ENCODE measurements around the gene ROBO1. TPM values are rescaled to one million over a fixed set of nuclear protein-coding genes. Genes with fewer than 3 reads are reported as not detected.
"Not testable (repeated sequence)": the region's sequence is repeated elsewhere in the genome, so short reads cannot be mapped to it uniquely, and the experiment has no call there.

The ROBO1 gene
- total RNA-seq, 1 donor from 2014 or later = 20.8 TPM

DNA sequence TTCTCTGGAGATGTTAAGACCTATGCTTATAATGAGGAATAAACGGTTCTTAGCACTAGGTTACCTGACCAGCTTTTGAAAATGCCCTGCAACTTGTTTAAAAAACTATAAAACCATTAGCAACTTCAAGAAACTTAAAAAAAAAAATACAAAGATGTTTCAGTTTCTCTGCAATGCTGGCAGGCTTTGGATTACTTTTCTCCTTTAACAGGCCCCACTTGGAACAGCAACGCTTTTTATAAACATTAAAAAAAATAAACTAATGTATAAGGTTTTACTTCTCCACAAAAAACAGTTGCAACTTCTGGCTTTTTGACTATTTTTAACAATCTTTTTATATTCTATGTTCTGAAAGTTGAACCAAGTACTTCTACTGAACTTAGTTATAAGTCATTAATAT is 1006.7 kb downstream of the ROBO1 start:
- Histone ChIP-seq H3K27me3 (ENCODE audit: control insufficient read depth, insufficient read depth, low read length) (no peaks in the 10 kb centered on the region), H3K4me3 (ENCODE audit: low read depth, low read length) (no peak overlapping the region), H3K36me3 (ENCODE audit: control insufficient read depth, insufficient read depth, low read length) (no peaks in the 10 kb centered on the region)
- DNase-seq (ENCODE audit: low read depth) (no peak), FAIRE-seq (no peak)
- TF ChIP-seq, protein P1, sequence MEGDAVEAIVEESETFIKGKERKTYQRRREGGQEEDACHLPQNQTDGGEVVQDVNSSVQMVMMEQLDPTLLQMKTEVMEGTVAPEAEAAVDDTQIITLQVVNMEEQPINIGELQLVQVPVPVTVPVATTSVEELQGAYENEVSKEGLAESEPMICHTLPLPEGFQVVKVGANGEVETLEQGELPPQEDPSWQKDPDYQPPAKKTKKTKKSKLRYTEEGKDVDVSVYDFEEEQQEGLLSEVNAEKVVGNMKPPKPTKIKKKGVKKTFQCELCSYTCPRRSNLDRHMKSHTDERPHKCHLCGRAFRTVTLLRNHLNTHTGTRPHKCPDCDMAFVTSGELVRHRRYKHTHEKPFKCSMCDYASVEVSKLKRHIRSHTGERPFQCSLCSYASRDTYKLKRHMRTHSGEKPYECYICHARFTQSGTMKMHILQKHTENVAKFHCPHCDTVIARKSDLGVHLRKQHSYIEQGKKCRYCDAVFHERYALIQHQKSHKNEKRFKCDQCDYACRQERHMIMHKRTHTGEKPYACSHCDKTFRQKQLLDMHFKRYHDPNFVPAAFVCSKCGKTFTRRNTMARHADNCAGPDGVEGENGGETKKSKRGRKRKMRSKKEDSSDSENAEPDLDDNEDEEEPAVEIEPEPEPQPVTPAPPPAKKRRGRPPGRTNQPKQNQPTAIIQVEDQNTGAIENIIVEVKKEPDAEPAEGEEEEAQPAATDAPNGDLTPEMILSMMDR (IDR thresholded peaks at IDR 0.05; ENCODE audit: insufficient read depth, low read length, severe bottlenecking) = no peak

DNA sequence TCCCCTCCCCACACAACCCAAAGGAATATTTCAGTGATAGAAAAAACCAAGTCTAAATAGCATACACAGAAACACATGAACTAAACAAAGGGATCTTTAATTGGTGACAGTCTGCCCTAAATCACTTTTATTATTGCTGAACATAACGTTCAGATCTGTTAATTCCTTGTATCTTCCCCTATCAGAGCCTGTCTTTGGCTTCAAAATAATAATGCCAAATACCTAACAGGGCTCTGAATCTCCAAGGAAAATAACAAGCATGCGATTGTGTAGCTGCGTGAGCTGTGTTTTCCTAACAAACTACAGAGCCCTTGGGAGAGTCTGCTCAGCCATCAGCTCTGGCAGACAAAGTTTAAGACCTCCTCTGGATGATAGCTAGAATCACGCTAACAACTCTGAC is 1010.1 kb downstream of the ROBO1 start:
- H3K4me3 ChIP-seq (ENCODE audit: low read depth, low read length) = no peak overlapping the region
- FAIRE-seq = no peak
- no peaks in the 10 kb centered on the region for H3K27me3 ChIP-seq (ENCODE audit: control insufficient read depth, insufficient read depth, low read length)
- TF ChIP-seq, protein P1 (IDR thresholded peaks at IDR 0.05; ENCODE audit: insufficient read depth, low read length, severe bottlenecking) = no peak
- no peak for DNase-seq (ENCODE audit: low read depth)
- H3K36me3 ChIP-seq (ENCODE audit: control insufficient read depth, insufficient read depth, low read length) = no peaks in the 10 kb centered on the region

DNA sequence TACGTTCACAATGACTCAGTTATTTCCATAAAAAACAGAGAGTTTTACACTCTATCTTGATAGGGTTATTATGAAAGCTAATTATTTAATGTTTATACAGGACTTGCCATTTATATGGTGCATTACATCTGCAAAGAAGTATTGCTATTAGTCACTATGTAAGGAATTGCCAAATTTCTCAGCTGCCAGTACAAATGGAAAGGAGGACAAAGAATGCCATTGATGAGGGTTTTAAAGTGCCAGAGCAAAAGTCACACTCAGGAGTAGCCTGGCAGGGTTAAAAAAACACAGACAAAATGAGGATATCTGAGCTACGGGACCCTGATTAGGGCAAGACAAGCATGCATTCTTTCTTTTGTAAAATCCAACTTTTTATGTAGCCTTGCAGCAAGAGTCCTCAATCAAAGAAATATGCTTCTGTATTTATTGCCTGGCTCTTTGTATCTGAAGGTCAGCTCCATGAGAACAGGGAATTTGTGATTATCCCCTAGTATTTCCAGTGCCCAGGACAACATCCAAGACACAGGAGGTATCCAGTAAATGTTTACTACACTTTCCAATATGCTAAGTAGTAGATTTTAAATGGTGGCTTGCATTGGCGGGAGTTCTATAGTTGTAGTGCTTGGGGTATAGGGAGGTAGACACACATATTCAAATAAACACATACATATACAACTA is 1013.6 kb downstream of the ROBO1 start:
- Histone ChIP-seq H3K4me3 (ENCODE audit: low read depth, low read length) (no peak overlapping the region), H3K27me3 (ENCODE audit: control insufficient read depth, insufficient read depth, low read length) (no peaks in the 10 kb centered on the region), H3K36me3 (ENCODE audit: control insufficient read depth, insufficient read depth, low read length) (no peaks in the 10 kb centered on the region)
- no peak for FAIRE-seq
- TF ChIP-seq, protein P1 (IDR thresholded peaks at IDR 0.05; ENCODE audit: insufficient read depth, low read length, severe bottlenecking) = no peak
- peak; percentile 56 for DNase-seq (ENCODE audit: low read depth)

DNA sequence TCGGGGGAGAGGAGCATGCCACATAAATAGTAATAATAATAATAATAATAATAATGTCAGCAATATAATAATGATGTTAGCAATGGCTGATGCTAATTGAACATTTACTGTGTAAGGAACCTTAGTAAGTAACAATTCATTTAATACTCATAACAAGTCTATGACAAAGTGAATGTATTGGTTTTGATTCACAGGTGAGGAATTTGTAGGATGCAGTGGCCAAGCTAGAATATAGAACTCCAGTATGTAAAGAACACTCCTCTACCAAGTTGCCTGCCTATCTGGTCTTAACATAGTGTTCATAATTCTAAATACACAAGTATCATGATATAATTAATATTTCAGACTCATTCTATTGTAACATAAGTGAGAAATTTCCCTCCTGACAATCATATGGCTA is 1016.5 kb downstream of the ROBO1 start:
- DNase-seq (ENCODE audit: low read depth) (peak; percentile 60), FAIRE-seq (no peak)
- TF ChIP-seq, protein P1 (IDR thresholded peaks at IDR 0.05; ENCODE audit: insufficient read depth, low read length, severe bottlenecking) = no peak
- Histone ChIP-seq H3K4me3 (ENCODE audit: low read depth, low read length) (no peak overlapping the region), H3K36me3 (ENCODE audit: control insufficient read depth, insufficient read depth, low read length) (no peaks in the 10 kb centered on the region), H3K27me3 (ENCODE audit: control insufficient read depth, insufficient read depth, low read length) (no peaks in the 10 kb centered on the region)

- not testable (repeated sequence) for H3K27me3 ChIP-seq (ENCODE audit: control insufficient read depth, insufficient read depth, low read length); H3K36me3 ChIP-seq (ENCODE audit: control insufficient read depth, insufficient read depth, low read length); FAIRE-seq; H3K4me3 ChIP-seq (ENCODE audit: low read depth, low read length); DNase-seq (ENCODE audit: low read depth)
Observed at GRCh38 chr3:78750291-78750690, 1017.5 kb downstream of the ROBO1 start.

DNA sequence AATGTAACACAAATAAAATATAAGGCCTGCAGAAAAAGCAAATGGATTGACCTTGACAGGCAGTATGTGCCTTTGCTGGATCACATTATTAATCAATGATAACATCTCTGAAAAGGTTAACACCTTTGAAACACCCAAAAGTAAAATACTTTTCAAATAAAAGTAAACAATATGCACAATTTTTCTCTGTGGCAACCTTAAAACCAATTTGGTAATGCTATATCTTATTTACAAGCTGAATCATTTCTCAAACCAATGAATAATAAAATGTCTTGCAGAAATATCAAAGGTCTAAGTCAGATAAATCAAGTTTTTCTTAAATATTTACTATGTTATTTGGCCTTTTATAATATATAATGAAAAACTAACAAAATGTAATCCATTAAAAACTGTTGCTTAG is 1018.7 kb downstream of the ROBO1 start:
- no peak overlapping the region for H3K4me3 ChIP-seq (ENCODE audit: low read depth, low read length)
- no peak for DNase-seq (ENCODE audit: low read depth)
- no peak for FAIRE-seq
- TF ChIP-seq, protein P1 (IDR thresholded peaks at IDR 0.05; ENCODE audit: insufficient read depth, low read length, severe bottlenecking) = no peak
- H3K27me3 ChIP-seq (ENCODE audit: control insufficient read depth, insufficient read depth, low read length) = no peaks in the 10 kb centered on the region
- no peaks in the 10 kb centered on the region for H3K36me3 ChIP-seq (ENCODE audit: control insufficient read depth, insufficient read depth, low read length)

All from bronchial epithelial cell (primary cell).